HepG2 (cell line): ENCODE measurements around the gene ANKMY2. TPM values are rescaled to one million over a fixed set of nuclear protein-coding genes. Genes with fewer than 3 reads are reported as not detected.

ENCODE experiments used
- ATAC-seq: fragments of 200-7000 bp; cut with Tn5 transposase; 3 replicates; pipeline ENCODE4 v1.9.1; 2020; ENCODE audit warnings: mild to moderate bottlenecking, moderate library complexity
- Bru-seq: library from RNA; stranded (reverse); fragments of 400-500 nt; gene quantifications from one replicate; lab custom pipeline; 2021; lab: Mats Ljungman, UMichigan
- BruChase-seq, 2 experiments: library from RNA; stranded (reverse); fragments of 400-500 nt; gene quantifications; one replicate each; lab custom pipeline; 2021; lab: Mats Ljungman, UMichigan
- BruUV-seq: library from RNA; stranded (reverse); fragments of 400-500 nt; replicated peaks from 2 replicates; lab custom pipeline; 2021; lab: Mats Ljungman, UMichigan
- CTCF ChIA-PET: fragments of 300-600 bp; formaldehyde crosslinking; extraction: SDS; loops from one replicate; lab custom pipeline; 2021; ENCODE audit warnings: low total read pairs, inconsistent platforms, low intra/inter-chr PET ratio; lab: Yijun Ruan, JAX
- POLR2A ChIA-PET: fragments of 350-600 bp; sonication (Branson Sonifier 250); formaldehyde crosslinking; loops from one replicate; lab custom pipeline; 2020; ENCODE audit warnings: antibody characterized with exemption, inconsistent platforms; lab: Yijun Ruan, JAX
- DNase-seq: peaks from one replicate; pipeline ENCODE4 v3.0.0-alpha.2; 2015; ENCODE audit warnings: low spot score
- FAIRE-seq: peaks from 3 replicates; lab custom pipeline; 2011; peaks lifted over from hg19 to GRCh38; lab: Jason Lieb, UNC
- H2AFZ ChIP-seq: one replicate; pipeline ENCODE4 v1.6.1; 2011; ENCODE audit warnings: low read length, inconsistent platforms
- H3K27ac ChIP-seq: fragments of 300-600 bp; 3 replicates; pipeline ENCODE4 v1.8.0; 2011; ENCODE audit warnings: mixed run types, mild to moderate bottlenecking, mixed read lengths, low read length, inconsistent platforms; ENCODE audit not compliant: insufficient read depth; ENCODE audit errors: extremely low read length
- H3K27me3 ChIP-seq, 2 experiments: fragments of 200-600 bp in 1 of 2; 2 replicates in 1 of 2; 3 replicates in 1 of 2; pipeline versions ENCODE4 v1.6.0 to v1.8.0; 2011; ENCODE audit warnings: low read length in 2 of 2, mild to moderate bottlenecking in 2 of 2, moderate library complexity in 2 of 2, inconsistent platforms in 1 of 2; ENCODE audit not compliant: insufficient read depth in 2 of 2, control insufficient read depth in 1 of 2
- H3K36me3 ChIP-seq, 2 experiments: fragments of 200-600 bp in 1 of 2; replicated peaks in 1 of 2; 2 replicates in 1 of 2; 3 replicates in 1 of 2; pipeline versions ENCODE4 v1.5.1 to v1.8.0; 2011; ENCODE audit warnings: low read length in 2 of 2, inconsistent platforms in 1 of 2; ENCODE audit not compliant: insufficient read depth in 2 of 2, control insufficient read depth in 1 of 2
- H3K4me1 ChIP-seq: 2 replicates; pipeline ENCODE4 v1.5.1; 2012; ENCODE audit warnings: low read length, inconsistent platforms; ENCODE audit not compliant: insufficient read depth
- H3K4me2 ChIP-seq: 2 replicates; pipeline ENCODE4 v1.6.0; 2011; ENCODE audit warnings: low read depth, low read length, inconsistent platforms
- H3K4me3 ChIP-seq, 3 experiments: fragments of 200-600 bp in 1 of 3; sonication (generic), shearing (Covaris generic) in 1 of 3; replicated peaks in 1 of 3; 2 replicates each; pipeline ENCODE4 v1.5.1; 2011 to 2016; ENCODE audit warnings: low read length in 3 of 3, inconsistent platforms in 2 of 3, low read depth in 2 of 3, mild to moderate bottlenecking in 2 of 3, control low read depth in 1 of 3, mixed read lengths in 1 of 3; ENCODE audit not compliant: insufficient read depth in 1 of 3
- H3K79me2 ChIP-seq: one replicate; pipeline ENCODE4 v1.6.1; 2011; ENCODE audit warnings: low read length, inconsistent platforms; ENCODE audit not compliant: insufficient read depth
- H3K9ac ChIP-seq: 2 replicates; pipeline ENCODE4 v1.6.0; 2011; ENCODE audit warnings: mild to moderate bottlenecking, low read depth, low read length, inconsistent platforms; ENCODE audit not compliant: insufficient read depth
- H3K9me3 ChIP-seq: 2 replicates; pipeline ENCODE4 v1.5.1; 2012; ENCODE audit warnings: mild to moderate bottlenecking, low read length
- H4K20me1 ChIP-seq: 2 replicates; pipeline ENCODE4 v1.6.0; 2011; ENCODE audit warnings: inconsistent platforms, mild to moderate bottlenecking, low read length, moderate library complexity; ENCODE audit not compliant: insufficient read depth
- ATAD3A ChIP-seq: sonication (generic); formaldehyde crosslinking; IDR thresholded peaks from 2 replicates; pipeline ENCODE4 v1.4.0; 2020; ENCODE audit warnings: missing genetic modification reagents
- ELF3 ChIP-seq: IDR thresholded peaks from 2 replicates; pipeline ENCODE4 v1.6.1; 2016; ENCODE audit warnings: missing genetic modification reagents, missing compliant biosample characterization
- FOXP4 ChIP-seq: sonication (generic); formaldehyde crosslinking; IDR thresholded peaks from 2 replicates; pipeline ENCODE4 v1.4.0; 2020; ENCODE audit warnings: missing genetic modification reagents
- KAT8 ChIP-seq: IDR thresholded peaks from 2 replicates; pipeline ENCODE4 v1.6.1; 2016; ENCODE audit warnings: missing genetic modification reagents, missing compliant biosample characterization
- NCOA1 ChIP-seq: sonication (generic); formaldehyde crosslinking; IDR thresholded peaks from 2 replicates; pipeline ENCODE4 v1.9.0; 2021; ENCODE audit warnings: missing genetic modification reagents
- RNF2 ChIP-seq: fragments of 450-650 bp; conservative IDR thresholded peaks from 2 replicates; pipeline ENCODE4 v1.6.1; 2016; ENCODE audit warnings: low read depth
- SNAI1 ChIP-seq: sonication (generic); formaldehyde crosslinking; IDR thresholded peaks from 2 replicates; pipeline ENCODE4 v1.5.0; 2020; ENCODE audit warnings: mild to moderate bottlenecking, missing genetic modification reagents, borderline replicate concordance
- U2AF2 ChIP-seq: fragments of 200-400 bp; formaldehyde crosslinking; IDR thresholded peaks from 2 replicates; pipeline ENCODE4 v1.6.1; 2017; ENCODE audit warnings: low read depth, mild to moderate bottlenecking, low read length
- ZFX ChIP-seq: sonication (generic); formaldehyde crosslinking; IDR thresholded peaks from 2 replicates; pipeline ENCODE4 v1.4.0; 2020; ENCODE audit warnings: mild to moderate bottlenecking, low read depth, missing genetic modification reagents, moderate library complexity
- ZNF350 ChIP-seq: sonication (generic); formaldehyde crosslinking; IDR thresholded peaks from 2 replicates; pipeline ENCODE4 v1.4.0; 2020; ENCODE audit warnings: mild to moderate bottlenecking, low read depth, missing genetic modification reagents, borderline replicate concordance
- ZNF883 ChIP-seq: sonication (generic); formaldehyde crosslinking; IDR thresholded peaks from 2 replicates; pipeline ENCODE4 v1.5.1; 2020; ENCODE audit warnings: mild to moderate bottlenecking, missing genetic modification reagents; ENCODE audit errors: not compliant biosample characterization
- WGBS: methylation state at CpG from one replicate; pipeline ENCODE4 v1.1.6; 2017; ENCODE audit warnings: low lambda C conversion rate; 5-methylcytosine and 5-hydroxymethylcytosine counted together
- in situ Hi-C: cut with HindIII; loops from 2 replicates; pipeline ENCODE4 v1.10.0; 2017; ENCODE audit warnings: low pct_unique_long_range_greater_than_20kb; ENCODE audit not compliant: extremely low pct_ligation_motif_present
- intact Hi-C: fragments of 100-400 bp; cut with micrococcal nuclease; formaldehyde crosslinking; loops from one replicate; pipeline ENCODE4 v1.10.0; 2022; ENCODE audit not compliant: unreplicated experiment
- long read RNA-seq, 2 experiments: library from RNA in 1 of 2; library from polyadenylated mRNA in 1 of 2; stranded (forward) in 1 of 2; unstranded in 1 of 2; transcript quantifications; one replicate each; pipeline ENCODE4 v2.0.0, GENCODE V29; 2019 to 2022
- polyA minus RNA-seq, 3 experiments: library from RNA; depleted of rRNA, polyadenylated mRNA; stranded (reverse); fragments of >200 nt; gene quantifications; 2 replicates each; pipeline ENCODE4 v1.2.3, GENCODE V29; 2011; ENCODE audit warnings: low replicate concordance in 1 of 3
- polyA plus RNA-seq, 8 experiments: library from polyadenylated mRNA; depleted of rRNA in 3 of 8; stranded (reverse) in 7 of 8; unstranded in 1 of 8; fragments of >200 nt; fragmentation: Illumina TruSeq in 4 of 8; extraction: Trizol in 4 of 8; gene quantifications; 2 replicates each; pipeline versions ENCODE4 v1.2.1 to v1.2.3, GENCODE V29; 2011 to 2016; ENCODE audit warnings: low read depth in 4 of 8, missing spikeins in 1 of 8, mixed read lengths in 1 of 8; ENCODE audit not compliant: insufficient read depth in 1 of 8
- total RNA-seq, 5 experiments: library from RNA; depleted of rRNA; stranded (reverse); fragments of >200 nt; fragmentation: Illumina TruSeq; extraction: Trizol; gene quantifications; 2 replicates each; pipeline ENCODE4 v1.2.3, GENCODE V29; 2016; ENCODE audit warnings: low read depth in 1 of 5
- TF ChIP-seq, protein P1 (sequence below): sonication (generic); formaldehyde crosslinking; IDR thresholded peaks from 2 replicates; pipeline ENCODE4 v1.5.0; 2020; ENCODE audit warnings: missing genetic modification reagents
- TF ChIP-seq, protein P2 (sequence below): sonication (generic); formaldehyde crosslinking; IDR thresholded peaks from 2 replicates; pipeline ENCODE4 v1.5.1; 2020; ENCODE audit warnings: missing genetic modification reagents, mild to moderate bottlenecking, borderline replicate concordance

The ANKMY2 gene
- total RNA-seq (2016; rRNA removed; fragmentation: Illumina TruSeq; extraction: Trizol) (21.6 and 32.0 TPM in 2 replicates), polyA plus RNA-seq (2011; rRNA removed) (11.1 and 12.2 TPM in 2 replicates), polyA minus RNA-seq (2011; rRNA and poly(A)+ RNA removed; ENCODE audit: low replicate concordance) (5.6 and 11.4 TPM in 2 replicates), Bru-seq, nascent RNA (percentile 76 among the genes with signal in this experiment), BruChase-seq, experiment 1, labeled RNA remaining after a 6-hour chase (percentile 67 among the genes with signal in this experiment), BruChase-seq, experiment 2, labeled RNA remaining after a 2-hour chase (percentile 72 among the genes with signal in this experiment)
- 3.9 and 4.5 TPM in 2 replicates for total RNA-seq (2016; cell fraction: cytosol; rRNA removed; fragmentation: Illumina TruSeq; extraction: Trizol; ENCODE audit: low read depth)
- 24.4 and 33.4 TPM in 2 replicates for total RNA-seq (2016; cell fraction: insoluble cytoplasmic fraction; rRNA removed; fragmentation: Illumina TruSeq; extraction: Trizol)
- total RNA-seq (2016; cell fraction: membrane; rRNA removed; fragmentation: Illumina TruSeq; extraction: Trizol), result 7.4 and 9.7 TPM in 2 replicates
- total RNA-seq (2016; cell fraction: nucleus; rRNA removed; fragmentation: Illumina TruSeq; extraction: Trizol), result 21.8 and 22.0 TPM in 2 replicates
- 6.9 and 9.6 TPM in 2 replicates for polyA plus RNA-seq (2011; cell fraction: cytosol; rRNA removed)
- polyA plus RNA-seq (2011; cell fraction: nucleus; rRNA removed), result 15.2 and 29.4 TPM in 2 replicates
- polyA plus RNA-seq (2012), result 8.1 and 11.2 TPM in 2 replicates
- 2.0 and 2.3 TPM in 2 replicates for polyA plus RNA-seq (2016; cell fraction: cytosol; fragmentation: Illumina TruSeq; extraction: Trizol; ENCODE audit: low read depth)
- 24.1 and 25.7 TPM in 2 replicates for polyA plus RNA-seq (2016; cell fraction: insoluble cytoplasmic fraction; fragmentation: Illumina TruSeq; extraction: Trizol; ENCODE audit: low read depth)
- polyA plus RNA-seq (2016; cell fraction: membrane; fragmentation: Illumina TruSeq; extraction: Trizol; ENCODE audit: low read depth), result 3.7 and 4.4 TPM in 2 replicates
- 21.6 and 21.7 TPM in 2 replicates for polyA plus RNA-seq (2016; cell fraction: nucleus; fragmentation: Illumina TruSeq; extraction: Trizol; ENCODE audit: insufficient read depth, low read depth)
- 5.4 and 6.8 TPM in 2 replicates for polyA minus RNA-seq (2011; cell fraction: cytosol; rRNA and poly(A)+ RNA removed)
- polyA minus RNA-seq (2011; cell fraction: nucleus; rRNA and poly(A)+ RNA removed), result 25.9 and 29.4 TPM in 2 replicates
- long read RNA-seq, experiment 1, transcript ANKMY2-201 (10 exons, 2,555 nt), result major isoform, 11 of 15 reads
- long read RNA-seq, experiment 1, partial matches to known transcripts, result 3 of 15 reads
- long read RNA-seq, experiment 1, other reads (novel, unspliced or antisense), result 1 of 15 reads
- long read RNA-seq, experiment 2, transcript ANKMY2-201 (10 exons, 2,555 nt), result major isoform, 6 of 11 reads
- long read RNA-seq, experiment 2, partial matches to known transcripts, result 5 of 11 reads
- long read RNA-seq, experiment 2, other reads (novel, unspliced or antisense), result 0 of 11 reads

- peaks cover 73% of the 10 kb centered on the region for H3K79me2 ChIP-seq
- H3K27me3 ChIP-seq, result no peaks in the 10 kb centered on the region; a peak in 1 of 5 replicates
- WGBS, result 1% methylated on average over 16 of the region's 73 CpGs
- no TSS peak for BruUV-seq
- H3K4me2 ChIP-seq, result peak within 1 kb of the TSS; percentile 79
- in situ Hi-C loops, result no loop called here
- POLR2A ChIA-PET, result interaction anchor here (0.7 to 1.8 kb wide), 9 partner anchors 9 to 225 kb away, joined by 3 to 8 read pairs (median 4); no protein-coding TSS in a partner anchor
- H3K4me1 ChIP-seq, result peaks cover 59% of the 10 kb centered on the region
- peak within 1 kb of the TSS; percentile 86 for H3K27ac ChIP-seq
- CTCF ChIA-PET, result no interaction called here
- H3K9me3 ChIP-seq, result no peaks in the 10 kb centered on the region
- H2AFZ ChIP-seq, result peak within 1 kb of the TSS; percentile 89
- H4K20me1 ChIP-seq, result peaks cover 18% of the 10 kb centered on the region; the same call in 1 of the 2 replicates
- intact Hi-C loops, result loop anchor here (2.0 kb wide), 1 partner anchor 15 kb away; no protein-coding TSS in a partner anchor
- peak within 1 kb of the TSS; percentile 82 for H3K9ac ChIP-seq
- ATAC-seq (peak; percentile 93), FAIRE-seq (peak; percentile 73), DNase-seq (peak; percentile 91)
- H3K36me3 ChIP-seq, result no peaks in the 10 kb centered on the region; a peak in 2 of 5 replicates
- peak within 1 kb of the TSS; percentile 92 to 97 (median 94) for H3K4me3 ChIP-seq
- peak; percentile 32 for TF ChIP-seq ELF3 (CRISPR knock-in tag)
- TF ChIP-seq U2AF2, result no peak
- peak; percentile 64; the same call in 1 of the 2 replicates for TF ChIP-seq ZNF350 (CRISPR knock-in tag)
- TF ChIP-seq, protein P1, sequence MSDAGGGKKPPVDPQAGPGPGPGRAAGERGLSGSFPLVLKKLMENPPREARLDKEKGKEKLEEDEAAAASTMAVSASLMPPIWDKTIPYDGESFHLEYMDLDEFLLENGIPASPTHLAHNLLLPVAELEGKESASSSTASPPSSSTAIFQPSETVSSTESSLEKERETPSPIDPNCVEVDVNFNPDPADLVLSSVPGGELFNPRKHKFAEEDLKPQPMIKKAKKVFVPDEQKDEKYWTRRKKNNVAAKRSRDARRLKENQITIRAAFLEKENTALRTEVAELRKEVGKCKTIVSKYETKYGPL (CRISPR knock-in tag), result no peak
- no peak; the same call in 1 of the 2 replicates for TF ChIP-seq ATAD3A (CRISPR knock-in tag)
- TF ChIP-seq NCOA1, result no peak; the same call in 1 of the 2 replicates
- peak; percentile 52; the same call in 1 of the 2 replicates for TF ChIP-seq RNF2
- 0 out of 2 replicates have a peak, but pooled peaks have one; percentile 15 for TF ChIP-seq FOXP4 (CRISPR knock-in tag)
- TF ChIP-seq, protein P2, sequence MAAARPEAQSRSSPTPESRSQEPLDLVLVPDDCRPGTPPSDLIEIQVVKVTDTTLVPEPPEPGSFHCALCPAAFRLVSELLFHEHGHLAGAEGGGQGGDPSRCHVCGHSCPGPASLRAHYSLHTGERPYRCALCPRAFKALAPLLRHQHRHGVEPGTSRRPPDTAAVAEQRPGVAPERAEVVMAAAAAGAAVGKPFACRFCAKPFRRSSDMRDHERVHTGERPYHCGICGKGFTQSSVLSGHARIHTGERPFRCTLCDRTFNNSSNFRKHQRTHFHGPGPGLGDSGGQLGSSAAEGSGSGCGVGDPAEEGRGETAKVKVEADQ (CRISPR knock-in tag), result 0 out of 2 replicates have a peak, but pooled peaks have one; percentile 13
- TF ChIP-seq KAT8 (CRISPR knock-in tag), result peak; percentile 60
- peak; percentile 81 for TF ChIP-seq ZFX
- peak; percentile 55 for TF ChIP-seq ZNF883 (CRISPR knock-in tag)
- TF ChIP-seq SNAI1 (CRISPR knock-in tag), result peak; percentile 78; the same call in 1 of the 2 replicates
These were observed at the start of gene ANKMY2, which contains the start of gene BZW2 for GRCh38 chr7:16645593-16646471. ANKMY2 (minus strand) TSS chr7:16645754; CDS start chr7:16645573, 181 bp downstream. BZW2 (plus strand) TSS chr7:16646181; CDS start chr7:16665444, 19,263 bp downstream.
